ENCODE results near the gene ULK1.

- no peak for TF ChIP-seq CTCF (optimal IDR thresholded peaks at IDR 0.05 in 1 of 3, IDR thresholded peaks at IDR 0.05 in 1 of 3, conservative IDR thresholded peaks at IDR 0.05 in 1 of 3; ENCODE audit: extremely low read depth in 1 of 3, insufficient read depth in 2 of 3, low read length in 3 of 3)
- no peak for TF ChIP-seq EZH2 (IDR thresholded peaks at IDR 0.05; ENCODE audit: low read length)
Measured at GRCh38 chr12:131914179-131914702, 19.8 kb downstream of the ULK1 start.
